CD14-positive monocyte (primary cell): Measurements from ENCODE around the gene PRUNE1. TPM values are rescaled to one million over a fixed set of nuclear protein-coding genes. Genes with fewer than 3 reads are reported as not detected.

Source experiments
- DNase-seq, 3 donors: peaks; one replicate each; pipeline ENCODE4 v3.0.0-alpha.2; 2011 to 2022
- H2AFZ ChIP-seq: 2 replicates; pipeline ENCODE4 v1.6.0; 2012; ENCODE audit warnings: mild to moderate bottlenecking, low read depth, low read length, inconsistent platforms; ENCODE audit not compliant: insufficient read depth, poor library complexity, severe bottlenecking
- H3K27ac ChIP-seq, 2 donors: 1 replicate in 1 of 2; 2 replicates in 1 of 2; pipeline ENCODE4 v1.5.1; 2012 to 2013; ENCODE audit warnings: low read length in 2 of 2, control low read depth in 1 of 2, inconsistent platforms in 1 of 2, low read depth in 1 of 2, mild to moderate bottlenecking in 1 of 2
- H3K27me3 ChIP-seq, 2 donors: one replicate each; pipeline versions ENCODE4 v1.6.0 to v1.6.1; 2011 to 2013; ENCODE audit warnings: low read length in 2 of 2; ENCODE audit not compliant: control insufficient read depth in 2 of 2, insufficient read depth in 2 of 2
- H3K36me3 ChIP-seq, 2 donors: replicated peaks in 1 of 2; 1 replicate in 1 of 2; 2 replicates in 1 of 2; pipeline versions ENCODE4 v1.5.1 to v1.6.1; 2012 to 2013; ENCODE audit warnings: low read length in 2 of 2, control low read depth in 1 of 2, inconsistent platforms in 1 of 2, mild to moderate bottlenecking in 1 of 2; ENCODE audit not compliant: insufficient read depth in 2 of 2, control insufficient read depth in 1 of 2
- H3K4me1 ChIP-seq, 2 donors: 1 replicate in 1 of 2; 2 replicates in 1 of 2; pipeline versions ENCODE4 v1.5.1 to v1.6.1; 2012 to 2013; ENCODE audit warnings: low read length in 2 of 2, control low read depth in 1 of 2, inconsistent platforms in 1 of 2, mild to moderate bottlenecking in 1 of 2, moderate library complexity in 1 of 2; ENCODE audit not compliant: insufficient read depth in 2 of 2, control insufficient read depth in 1 of 2
- H3K4me2 ChIP-seq: replicated peaks from 2 replicates; pipeline ENCODE3; 2012; ENCODE audit warnings: low read length, moderate library complexity, mild to moderate bottlenecking; ENCODE audit not compliant: poor library complexity, severe bottlenecking; ENCODE audit errors: extremely low read depth
- H3K4me3 ChIP-seq, 3 experiments: fragments of 200-600 bp in 1 of 3; sonication (generic) in 1 of 3; replicated peaks in 1 of 3; 1 replicate in 2 of 3; 2 replicates in 1 of 3; pipeline ENCODE4 v1.5.1; 2011 to 2013; ENCODE audit warnings: low read length in 3 of 3, mild to moderate bottlenecking in 3 of 3, control low read depth in 2 of 3, low read depth in 2 of 3, inconsistent platforms in 1 of 3, moderate library complexity in 1 of 3
- H3K79me2 ChIP-seq: 2 replicates; pipeline ENCODE4 v1.6.0; 2012; ENCODE audit warnings: mild to moderate bottlenecking, control low read depth, inconsistent platforms, low read length, moderate library complexity; ENCODE audit not compliant: insufficient read depth
- H3K9ac ChIP-seq: 2 replicates; pipeline ENCODE4 v1.6.0; 2017; ENCODE audit warnings: low read length, mild to moderate bottlenecking; ENCODE audit not compliant: insufficient read depth, poor library complexity, severe bottlenecking
- H3K9me3 ChIP-seq, 2 donors: replicated peaks in 1 of 2; 1 replicate in 1 of 2; 2 replicates in 1 of 2; pipeline versions ENCODE4 v1.5.1 to v1.6.1; 2012 to 2013; ENCODE audit warnings: low read length in 2 of 2, control low read depth in 1 of 2; ENCODE audit not compliant: control insufficient read depth in 1 of 2, insufficient read depth in 1 of 2
- H4K20me1 ChIP-seq: 2 replicates; pipeline ENCODE4 v1.6.0; 2012; ENCODE audit warnings: mild to moderate bottlenecking, low read length, control low read depth, moderate library complexity; ENCODE audit not compliant: insufficient read depth
- H3K27ac Mint-ChIP-seq, 7 donors: one replicate each; pipeline ENCODE4 v1.8.0; 2020; ENCODE audit warnings: mild to moderate bottlenecking in 7 of 7, mixed read lengths in 7 of 7, moderate library complexity in 6 of 7, inconsistent platforms in 2 of 7
- H3K27me3 Mint-ChIP-seq, 3 donors: one replicate each; pipeline ENCODE4 v1.8.0; 2021 to 2022; ENCODE audit warnings: low read depth in 3 of 3, mild to moderate bottlenecking in 3 of 3, mixed read lengths in 3 of 3, moderate library complexity in 3 of 3, inconsistent platforms in 1 of 3
- H3K36me3 Mint-ChIP-seq, 2 donors: one replicate each; pipeline ENCODE4 v1.8.0; 2020; ENCODE audit warnings: mixed read lengths in 2 of 2, inconsistent platforms in 1 of 2, mild to moderate bottlenecking in 1 of 2
- H3K4me1 Mint-ChIP-seq: one replicate; pipeline ENCODE4 v1.8.0; 2020; ENCODE audit warnings: mild to moderate bottlenecking, mixed read lengths
- H3K4me3 Mint-ChIP-seq, 2 donors: one replicate each; pipeline ENCODE4 v1.8.0; 2020; ENCODE audit warnings: mild to moderate bottlenecking in 2 of 2, mixed read lengths in 2 of 2, moderate library complexity in 1 of 2
- H3K9me3 Mint-ChIP-seq, 7 donors: one replicate each; pipeline ENCODE4 v1.8.0; 2020 to 2022; ENCODE audit warnings: mixed read lengths in 7 of 7, mild to moderate bottlenecking in 6 of 7, moderate library complexity in 6 of 7, inconsistent platforms in 2 of 7
- CTCF ChIP-seq: fragments of 200-600 bp; IDR thresholded peaks from one replicate; pipeline ENCODE4 v1.8.0; 2022; ENCODE audit warnings: antibody characterized with exemption, mild to moderate bottlenecking
- WGBS: methylation state at CpG from one replicate; pipeline ENCODE4 v1.1.5; 2013; ENCODE audit warnings: missing lambda C conversion rate; ENCODE audit not compliant: insufficient coverage; 5-methylcytosine and 5-hydroxymethylcytosine counted together
- intact Hi-C, 2 donors: fragments of 100-400 bp; cut with micrococcal nuclease; formaldehyde crosslinking; loops; one replicate each; pipeline versions ENCODE4 v1.15.0 to v1.15.1; 2023
- polyA plus RNA-seq, 3 donors: library from polyadenylated mRNA; depleted of rRNA in 1 of 3; unstranded in 2 of 3; stranded (reverse) in 1 of 3; fragments of 300-500 nt in 2 of 3; fragments of >200 nt in 1 of 3; fragmentation: Illumina TruSeq in 2 of 3; gene quantifications; 1 replicate in 2 of 3; 2 replicates in 1 of 3; pipeline ENCODE4 v1.2.3, GENCODE V29; 2012 to 2021

The PRUNE1 gene
- polyA plus RNA-seq, 3 donors, result 8.4 to 22.8 (median 22.6) TPM

GRCh38 chr1:151006327-151007052 lies 1.8 kb upstream of the PRUNE1 start, which contains the start of gene MINDY1:
TSS of gene MINDY1 (minus strand) at chr1:151006902. CDS start at chr1:151002617, 4,285 bp downstream.
- H3K4me1 Mint-ChIP-seq, result peaks cover 80% of the 10 kb centered on the region
- H3K36me3 ChIP-seq, result no peaks in the 10 kb centered on the region
- 0% methylated on average over 7 of the region's 18 CpGs for WGBS

More at GRCh38 chr1:151006327-151007052, 1.8 kb upstream of the PRUNE1 start, which contains the start of gene MINDY1:
- no peaks in the 10 kb centered on the region for H3K9me3 Mint-ChIP-seq
- Histone ChIP-seq H2AFZ (peak within 1 kb of the TSS; percentile 93), H3K4me3 (peak within 1 kb of the TSS; percentile 63 to 88 (median 78)), H3K27me3 (no peaks in the 10 kb centered on the region), H3K4me1 (peaks cover 71 to 78% of the 10 kb centered on the region in 2 donors), H3K79me2 (peaks cover 72% of the 10 kb centered on the region), H3K9me3 (no peaks in the 10 kb centered on the region), H4K20me1 (peaks cover 7% of the 10 kb centered on the region), H3K27ac (peak within 1 kb of the TSS; percentile 89 to 95), H3K9ac (peak within 1 kb of the TSS; percentile 87), H3K4me2 (peak within 1 kb of the TSS; percentile 89)
- peak; percentile 69 to 79 (median 77) for DNase-seq
- peak within 1 kb of the TSS; percentile 97 for H3K4me3 Mint-ChIP-seq
- TF ChIP-seq CTCF, result peak; percentile 65
- H3K27ac Mint-ChIP-seq, result peak within 1 kb of the TSS; percentile 98 to 99 (median 99)
- peaks cover 0 to 10% (median 2%) of the 10 kb centered on the region in 3 donors for H3K27me3 Mint-ChIP-seq
- peaks cover 0 to 11% of the 10 kb centered on the region in 2 donors for H3K36me3 Mint-ChIP-seq
- intact Hi-C loops, result loop anchor here (5.0 to 10.0 kb wide), 6 partner anchors 34 to 161 kb away; partner anchors contain the start of genes LYSMD1 (in 2 of the 2), SCNM1 (in 2 of the 2), ARNT (in 1 of the 2) and CDC42SE1 (in 1 of the 2)
